GM21723 (cell line): ENCODE results near the gene SAXO1.

ENCODE experiments used
- ATAC-seq: cut with Tn5 transposase; IDR thresholded peaks from one replicate; pipeline ENCODE4 v1.9.1; 2021; ENCODE audit warnings: mild to moderate bottlenecking, moderate library complexity; ENCODE audit not compliant: unreplicated experiment

The SAXO1 gene

DNA sequence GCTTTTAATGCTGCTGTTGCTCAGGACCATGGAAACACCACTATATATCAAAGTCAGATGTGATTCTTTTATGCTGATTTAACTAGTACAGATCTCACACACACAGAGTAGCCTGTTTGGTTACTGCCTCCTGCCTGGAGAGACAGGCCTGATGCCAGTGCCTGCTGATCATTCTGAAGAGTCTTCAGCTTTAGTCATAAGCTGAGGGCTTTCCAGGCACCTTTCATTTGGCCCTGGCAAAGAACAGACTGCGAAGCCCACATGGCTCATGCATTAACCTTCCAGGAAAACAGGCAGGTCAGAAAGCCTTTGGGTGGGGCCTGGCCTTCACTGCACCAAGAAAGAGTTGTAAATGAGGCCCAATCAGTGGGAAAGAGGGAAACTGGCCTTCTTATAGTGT is 144.7 kb downstream of the SAXO1 start:
- ATAC-seq = no peak

DNA sequence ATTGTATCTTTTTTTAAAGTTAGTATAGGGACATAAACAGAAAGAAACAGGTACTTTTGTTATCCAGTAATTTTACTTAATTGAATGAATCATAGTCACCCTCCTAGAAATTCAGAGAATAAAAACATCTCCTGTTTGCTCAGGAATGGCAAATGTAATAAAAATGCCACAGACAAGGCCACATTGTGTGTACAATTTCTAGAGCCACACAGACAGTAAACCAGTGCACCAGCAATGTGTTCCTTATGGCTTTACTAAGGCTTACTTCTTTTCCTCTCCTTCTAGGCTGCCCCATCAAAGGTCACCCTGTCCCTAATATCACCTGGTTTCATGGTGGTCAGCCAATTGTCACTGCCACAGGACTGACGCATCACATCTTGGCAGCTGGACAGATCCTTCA is 145.5 kb downstream of the SAXO1 start:
- ATAC-seq = no peak

DNA sequence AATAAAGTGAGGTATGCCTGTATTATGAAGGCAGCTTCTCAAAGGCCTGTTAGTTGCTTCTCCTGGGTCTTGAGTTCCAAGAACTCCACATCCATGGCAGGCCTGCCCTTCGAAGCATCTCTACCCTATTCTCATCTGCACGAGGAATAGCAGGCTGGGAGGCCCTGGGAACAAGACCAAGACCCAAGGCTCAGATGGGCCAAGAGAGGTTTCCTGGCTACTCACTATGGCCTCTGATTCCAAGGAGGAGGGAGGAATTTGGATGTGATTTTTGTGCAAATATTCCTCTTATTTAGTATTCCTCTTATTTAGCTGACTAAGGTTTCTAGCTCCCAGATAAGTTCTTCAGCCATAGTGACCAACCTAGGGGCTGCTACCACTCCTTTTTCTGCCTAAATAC is 151.3 kb downstream of the SAXO1 start:
- ATAC-seq = no peak

GRCh38 chr9:18877984-18878383 is 155.0 kb downstream of the SAXO1 start:
- ATAC-seq = no peak
